WTC11 (cell line): ENCODE results near the gene NDUFV3.

Source experiments
- CTCF ChIP-seq: fragments of 200-600 bp; IDR thresholded peaks from 2 replicates; pipeline ENCODE4 v1.8.0; 2022; ENCODE audit warnings: antibody characterized with exemption
- ETV6 ChIP-seq: sonication (generic); formaldehyde crosslinking; IDR thresholded peaks from 2 replicates; pipeline ENCODE4 v1.8.1; 2022; ENCODE audit warnings: mild to moderate bottlenecking, missing genetic modification reagents
- MAX ChIP-seq: sonication (generic); formaldehyde crosslinking; IDR thresholded peaks from 2 replicates; pipeline ENCODE4 v1.8.0; 2022; ENCODE audit warnings: mild to moderate bottlenecking, missing genetic modification reagents
- PREB ChIP-seq: sonication (generic); formaldehyde crosslinking; IDR thresholded peaks from 2 replicates; pipeline ENCODE4 v1.8.1; 2022; ENCODE audit warnings: mild to moderate bottlenecking, missing genetic modification reagents, moderate library complexity, borderline replicate concordance

- no peak for TF ChIP-seq CTCF
- no peak for TF ChIP-seq ETV6 (CRISPR knock-in tag)
- TF ChIP-seq MAX (CRISPR knock-in tag): no peak
- TF ChIP-seq PREB (CRISPR knock-in tag): no peak
These were observed 48.5 kb upstream of the NDUFV3 start for GRCh38 chr21:42844411-42845113.
